Muscle layer of duodenum (tissue), 2 donors: Measurements from ENCODE around the gene CBX5.
"Not testable (repeated sequence)": the region's sequence is repeated elsewhere in the genome, so short reads cannot be mapped to it uniquely, and the experiment has no call there.

Source experiments
- H3K27ac ChIP-seq: one replicate; pipeline ENCODE4 v1.7.0; 2013; ENCODE audit warnings: mild to moderate bottlenecking, low read length
- H3K27me3 ChIP-seq: one replicate; pipeline ENCODE4 v1.7.0; 2013; ENCODE audit warnings: low read depth, mild to moderate bottlenecking, control low read depth, low read length
- H3K36me3 ChIP-seq, 2 donors: one replicate each; pipeline ENCODE4 v1.7.0; 2013; ENCODE audit warnings: low read length in 2 of 2, control low read depth in 1 of 2, mild to moderate bottlenecking in 1 of 2; ENCODE audit not compliant: insufficient read depth in 2 of 2, control insufficient read depth in 1 of 2
- H3K4me1 ChIP-seq, 2 donors: one replicate each; pipeline ENCODE4 v1.7.0; 2013; ENCODE audit warnings: low read length in 2 of 2, mild to moderate bottlenecking in 2 of 2, control low read depth in 1 of 2, moderate library complexity in 1 of 2; ENCODE audit not compliant: insufficient read depth in 2 of 2, control insufficient read depth in 1 of 2
- H3K4me3 ChIP-seq, 2 donors: one replicate each; pipeline ENCODE4 v1.7.0; 2013; ENCODE audit warnings: low read length in 2 of 2, low read depth in 1 of 2, mild to moderate bottlenecking in 1 of 2
- H3K9me3 ChIP-seq, 2 donors: one replicate each; pipeline ENCODE4 v1.7.0; 2013; ENCODE audit warnings: low read length in 2 of 2, control low read depth in 1 of 2, mild to moderate bottlenecking in 1 of 2; ENCODE audit not compliant: control insufficient read depth in 1 of 2
- donor health status: healthy.

CBX5 gene

GRCh38 chr12:54204316-54204715, 75.6 kb downstream of the CBX5 start:
- H3K9me3 ChIP-seq: no peaks in the 10 kb centered on the region
- H3K4me1 ChIP-seq: no peaks in the 10 kb centered on the region
- H3K27me3 ChIP-seq: peaks cover 10% of the 10 kb centered on the region
- no peak overlapping the region for H3K27ac ChIP-seq
- H3K4me3 ChIP-seq: no peak overlapping the region
- H3K36me3 ChIP-seq: no peaks in the 10 kb centered on the region

- no peaks in the 10 kb centered on the region for H3K9me3 ChIP-seq
- H3K36me3 ChIP-seq: no peaks in the 10 kb centered on the region
- no peak overlapping the region for H3K27ac ChIP-seq
- H3K27me3 ChIP-seq: peaks cover 26% of the 10 kb centered on the region
- H3K4me1 ChIP-seq: no peaks in the 10 kb centered on the region
- H3K4me3 ChIP-seq: no peak overlapping the region
Observed at GRCh38 chr12:54201001-54201794, 78.7 kb downstream of the CBX5 start.

GRCh38 chr12:54200412-54200811, 79.5 kb downstream of the CBX5 start:
- Histone ChIP-seq H3K36me3 (no peaks in the 10 kb centered on the region), H3K27me3 (peaks cover 27% of the 10 kb centered on the region), H3K4me1 (peaks cover 0 to 3% of the 10 kb centered on the region in 2 donors), H3K4me3 (no peak overlapping the region), H3K9me3 (no peaks in the 10 kb centered on the region), H3K27ac (no peak overlapping the region)

GRCh38 chr12:54199917-54200316, 80.0 kb downstream of the CBX5 start:
- Histone ChIP-seq H3K4me1 (peaks cover 0 to 4% of the 10 kb centered on the region in 2 donors), H3K27me3 (peaks cover 27% of the 10 kb centered on the region), H3K27ac (no peak overlapping the region), H3K36me3 (no peaks in the 10 kb centered on the region), H3K9me3 (no peaks in the 10 kb centered on the region), H3K4me3 (no peak overlapping the region)

GRCh38 chr12:54199034-54199433, 80.9 kb downstream of the CBX5 start:
- H3K4me3 ChIP-seq: no peak overlapping the region
- H3K9me3 ChIP-seq: no peaks in the 10 kb centered on the region
- no peaks in the 10 kb centered on the region for H3K36me3 ChIP-seq
- H3K4me1 ChIP-seq: peaks cover 0 to 4% of the 10 kb centered on the region in 2 donors
- peaks cover 28% of the 10 kb centered on the region for H3K27me3 ChIP-seq
- no peak overlapping the region for H3K27ac ChIP-seq

GRCh38 chr12:54197431-54197909, 82.5 kb downstream of the CBX5 start:
- H3K9me3 ChIP-seq: no peaks in the 10 kb centered on the region
- H3K4me3 ChIP-seq: no peak overlapping the region
- peaks cover 40% of the 10 kb centered on the region for H3K27me3 ChIP-seq

GRCh38 chr12:54197010-54197409, 82.9 kb downstream of the CBX5 start:
- no peaks in the 10 kb centered on the region for H3K36me3 ChIP-seq
- H3K27me3 ChIP-seq: peaks cover 40% of the 10 kb centered on the region
- H3K27ac ChIP-seq: no peak overlapping the region
- no peaks in the 10 kb centered on the region for H3K9me3 ChIP-seq
- peaks cover 0 to 4% of the 10 kb centered on the region in 2 donors for H3K4me1 ChIP-seq
- H3K4me3 ChIP-seq: no peak overlapping the region

More at GRCh38 chr12:54197431-54197909, 82.5 kb downstream of the CBX5 start:
- Histone ChIP-seq H3K4me1 (peaks cover 0 to 4% of the 10 kb centered on the region in 2 donors), H3K36me3 (no peaks in the 10 kb centered on the region), H3K27ac (no peak overlapping the region)

GRCh38 chr12:54196396-54196795, 83.5 kb downstream of the CBX5 start:
- Histone ChIP-seq H3K4me1 (peaks cover 0 to 4% of the 10 kb centered on the region in 2 donors), H3K4me3 (no peak overlapping the region), H3K9me3 (no peaks in the 10 kb centered on the region), H3K27ac (no peak overlapping the region), H3K36me3 (no peaks in the 10 kb centered on the region), H3K27me3 (peaks cover 40% of the 10 kb centered on the region)

- Histone ChIP-seq H3K27ac (no peak overlapping the region), H3K36me3 (no peaks in the 10 kb centered on the region), H3K4me1 (peaks cover 0 to 7% of the 10 kb centered on the region in 2 donors), H3K27me3 (peaks cover 36% of the 10 kb centered on the region), H3K4me3 (no peak overlapping the region), H3K9me3 (no peaks in the 10 kb centered on the region)
Observed at GRCh38 chr12:54195737-54196347, 84.1 kb downstream of the CBX5 start.

- Histone ChIP-seq H3K27me3 (peaks cover 32% of the 10 kb centered on the region), H3K4me3 (no peak overlapping the region), H3K36me3 (no peaks in the 10 kb centered on the region)
Observed at GRCh38 chr12:54195080-54195736, 84.7 kb downstream of the CBX5 start.

GRCh38 chr12:54194611-54195010, 85.3 kb downstream of the CBX5 start:
- H3K27me3 ChIP-seq: peaks cover 32% of the 10 kb centered on the region
- not testable (repeated sequence) for H3K4me1 ChIP-seq, H3K4me3 ChIP-seq, H3K36me3 ChIP-seq, H3K27ac ChIP-seq, H3K9me3 ChIP-seq

More at GRCh38 chr12:54195080-54195736, 84.7 kb downstream of the CBX5 start:
- Histone ChIP-seq H3K27ac (no peak overlapping the region), H3K4me1 (peaks cover 0 to 7% of the 10 kb centered on the region in 2 donors), H3K9me3 (no peaks in the 10 kb centered on the region)
